ENCODE results near the gene RASGRF1. TPM values are rescaled to one million over a fixed set of nuclear protein-coding genes. Genes with fewer than 3 reads are reported as not detected.

Gene RASGRF1
- total and polyA plus RNA-seq, 2 donors (not counting 1 experiment from before 2014, with no cell fraction given): 1.0 to 9.4 TPM

GRCh38 chr15:79036323-79036722 is 54.3 kb downstream of the RASGRF1 start:
- POLR2A ChIA-PET: no interaction called here
- H3K4me1 ChIP-seq (ENCODE audit: control insufficient read depth in 2 of 2, insufficient read depth in 2 of 2, low read length in 2 of 2): no peaks in the 10 kb centered on the region
- no peak for TF ChIP-seq CTCF (IDR thresholded peaks at IDR 0.05)
- no peak for TF ChIP-seq EZH2 (IDR thresholded peaks at IDR 0.05; ENCODE audit: borderline replicate concordance, insufficient read depth, low read depth, low read length, poor library complexity, severe bottlenecking)
- H3K4me2 ChIP-seq (replicated peaks; ENCODE audit: low read depth, low read length, poor library complexity, severe bottlenecking): no peak overlapping the region
- CTCF ChIA-PET: no interaction called here
- H2AFZ ChIP-seq (ENCODE audit: insufficient read depth, low read depth, low read length, poor library complexity, severe bottlenecking): no peak overlapping the region
- Mint-ChIP-seq H3K4me1 (no peaks in the 10 kb centered on the region), H3K27me3 (peaks cover 15% of the 10 kb centered on the region), H3K9me3 (ENCODE audit: insufficient read depth) (no peaks in the 10 kb centered on the region), H3K27ac (no peak overlapping the region), H3K4me3 (no peak overlapping the region)
- no peak overlapping the region for H3K4me3 ChIP-seq (ENCODE audit: control extremely low read depth in 1 of 5, extremely low read depth in 1 of 5, insufficient read depth in 1 of 5, low read depth in 2 of 5, low read length in 4 of 5)
- H3K27ac ChIP-seq (ENCODE audit: low read length in 2 of 2): no peak overlapping the region
- ATAC-seq (ENCODE audit: low read depth) (no peak), DNase-seq (no peak)
- H3K27me3 ChIP-seq (replicated peaks in 1 of 4; ENCODE audit: control extremely low read depth in 1 of 4, control insufficient read depth in 3 of 4, insufficient read depth in 4 of 4, low read length in 3 of 4): no peaks in the 10 kb centered on the region
- 95% methylated on average over 4 of the region's 4 CpGs for WGBS (ENCODE audit: insufficient coverage)
- no peak overlapping the region for H3K9ac ChIP-seq (ENCODE audit: low read length)
- H3K36me3 ChIP-seq (replicated peaks in 1 of 2; ENCODE audit: control extremely low read depth in 1 of 2, control insufficient read depth in 1 of 2, extremely low read depth in 1 of 2, insufficient read depth in 2 of 2, low read length in 1 of 2): no peaks in the 10 kb centered on the region
- H3K9me3 ChIP-seq (ENCODE audit: control extremely low read depth in 1 of 3, control insufficient read depth in 2 of 3, insufficient read depth in 1 of 3, low read length in 2 of 3): peaks cover 0 to 4% (median 0%) of the 10 kb centered on the region in 3 donors
- intact Hi-C loops (cut with micrococcal nuclease): no loop called here
- no peaks in the 10 kb centered on the region for H3K79me2 ChIP-seq (ENCODE audit: control insufficient read depth, insufficient read depth, low read length)
- H4K20me1 ChIP-seq (ENCODE audit: control insufficient read depth, insufficient read depth, low read length, poor library complexity, severe bottlenecking): no peaks in the 10 kb centered on the region

GRCh38 chr15:79035814-79036213 is 54.8 kb downstream of the RASGRF1 start:
- H3K4me1 ChIP-seq (ENCODE audit: control insufficient read depth in 2 of 2, insufficient read depth in 2 of 2, low read length in 2 of 2): no peaks in the 10 kb centered on the region
- no peak overlapping the region for H3K9ac ChIP-seq (ENCODE audit: low read length)
- no peaks in the 10 kb centered on the region for H3K27me3 ChIP-seq (replicated peaks in 1 of 4; ENCODE audit: control extremely low read depth in 1 of 4, control insufficient read depth in 3 of 4, insufficient read depth in 4 of 4, low read length in 3 of 4)
- 76% methylated on average over 16 of the region's 18 CpGs for WGBS (ENCODE audit: insufficient coverage)
- CTCF ChIA-PET: interaction anchor here (1.4 to 1.6 kb wide), 2 partner anchors 149 to 176 kb away, joined by 3 to 9 read pairs; no protein-coding TSS in a partner anchor
- POLR2A ChIA-PET: no interaction called here
- no peak overlapping the region for H3K27ac ChIP-seq (ENCODE audit: low read length in 2 of 2)
- no peak overlapping the region for H2AFZ ChIP-seq (ENCODE audit: insufficient read depth, low read depth, low read length, poor library complexity, severe bottlenecking)
- Mint-ChIP-seq H3K27me3 (peaks cover 12% of the 10 kb centered on the region), H3K4me1 (no peaks in the 10 kb centered on the region), H3K9me3 (ENCODE audit: insufficient read depth) (no peaks in the 10 kb centered on the region), H3K4me3 (no peak overlapping the region), H3K27ac (no peak overlapping the region)
- no peaks in the 10 kb centered on the region for H3K36me3 ChIP-seq (replicated peaks in 1 of 2; ENCODE audit: control extremely low read depth in 1 of 2, control insufficient read depth in 1 of 2, extremely low read depth in 1 of 2, insufficient read depth in 2 of 2, low read length in 1 of 2)
- ATAC-seq (ENCODE audit: low read depth): no peak
- TF ChIP-seq CTCF (IDR thresholded peaks at IDR 0.05): no peak
- no peak for TF ChIP-seq EZH2 (IDR thresholded peaks at IDR 0.05; ENCODE audit: borderline replicate concordance, insufficient read depth, low read depth, low read length, poor library complexity, severe bottlenecking)
- H4K20me1 ChIP-seq (ENCODE audit: control insufficient read depth, insufficient read depth, low read length, poor library complexity, severe bottlenecking): no peaks in the 10 kb centered on the region
- intact Hi-C loops (cut with micrococcal nuclease): no loop called here
- H3K79me2 ChIP-seq (ENCODE audit: control insufficient read depth, insufficient read depth, low read length): no peaks in the 10 kb centered on the region
- peaks cover 0 to 4% (median 0%) of the 10 kb centered on the region in 3 donors for H3K9me3 ChIP-seq (ENCODE audit: control extremely low read depth in 1 of 3, control insufficient read depth in 2 of 3, insufficient read depth in 1 of 3, low read length in 2 of 3)
- no peak overlapping the region for H3K4me3 ChIP-seq (ENCODE audit: control extremely low read depth in 1 of 5, extremely low read depth in 1 of 5, insufficient read depth in 1 of 5, low read depth in 2 of 5, low read length in 4 of 5)
- no peak overlapping the region for H3K4me2 ChIP-seq (replicated peaks; ENCODE audit: low read depth, low read length, poor library complexity, severe bottlenecking)
- DNase-seq: no peak

Data from B cell (primary cell).